GM12878 (cell line): ENCODE results near the gene LIX1L. TPM values are rescaled to one million over a fixed set of nuclear protein-coding genes. Genes with fewer than 3 reads are reported as not detected.

Experiments
- ATAC-seq: fragments of 200-7000 bp; cut with Tn5 transposase; 3 replicates; pipeline ENCODE4 v1.9.1; 2020; ENCODE audit warnings: mild to moderate bottlenecking, moderate library complexity
- BruUV-seq: library from RNA; stranded (reverse); fragments of 400-500 nt; replicated peaks from 2 replicates; lab custom pipeline; 2021; lab: Mats Ljungman, UMichigan
- CTCF ChIA-PET: fragments of 300-600 bp; sonication (Branson Sonifier 250); formaldehyde crosslinking; extraction: SDS; loops from one replicate; lab custom pipeline; 2021; ENCODE audit warnings: inconsistent platforms; lab: Yijun Ruan, JAX
- POLR2A ChIA-PET: fragments of 350-600 bp; formaldehyde crosslinking; extraction: SDS; loops from one replicate; lab custom pipeline; 2021; ENCODE audit warnings: inconsistent platforms; lab: Charles Lee
- RAD21 ChIA-PET: fragments of 300-600 bp; sonication (Branson Sonifier 250); formaldehyde crosslinking; loops from one replicate; lab custom pipeline; 2023; ENCODE audit warnings: antibody characterized with exemption; ENCODE audit not compliant: unreplicated experiment; lab: Charles Lee
- SMC1A ChIA-PET: fragments of 300-600 bp; sonication (Branson Sonifier 250); formaldehyde crosslinking; loops from one replicate; lab custom pipeline; 2023; ENCODE audit not compliant: unreplicated experiment, uncharacterized antibody; lab: Charles Lee
- DNase-seq: peaks from one replicate; pipeline ENCODE4 v3.0.0-alpha.2; 2011; ENCODE audit warnings: low read depth, low spot score
- FAIRE-seq: peaks from 3 replicates; lab custom pipeline; 2011; peaks lifted over from hg19 to GRCh38; lab: Jason Lieb, UNC
- H2AFZ ChIP-seq: 2 replicates; pipeline ENCODE4 v1.6.0; 2011; ENCODE audit warnings: low read depth, low read length, control low read depth; ENCODE audit not compliant: control insufficient read depth
- H3K27ac ChIP-seq: 2 replicates; pipeline ENCODE4 v1.5.1; 2011; ENCODE audit warnings: control low read depth; ENCODE audit not compliant: control insufficient read depth, insufficient read depth
- H3K27me3 ChIP-seq, 2 experiments: replicated peaks in 1 of 2; 2 replicates each; pipeline versions ENCODE4 v1.6.0 to v1.6.1; 2011; ENCODE audit warnings: low read length in 1 of 2; ENCODE audit not compliant: control insufficient read depth in 2 of 2, insufficient read depth in 2 of 2
- H3K36me3 ChIP-seq, 2 experiments: 2 replicates each; pipeline ENCODE4 v1.5.1; 2011; ENCODE audit warnings: low read length in 1 of 2; ENCODE audit not compliant: control insufficient read depth in 2 of 2, insufficient read depth in 2 of 2
- H3K4me1 ChIP-seq: 2 replicates; pipeline ENCODE4 v1.6.1; 2011; ENCODE audit warnings: mild to moderate bottlenecking, low read length, moderate library complexity, mixed read lengths; ENCODE audit not compliant: control insufficient read depth, insufficient read depth
- H3K4me2 ChIP-seq: 2 replicates; pipeline ENCODE4 v1.6.0; 2011; ENCODE audit warnings: control low read depth; ENCODE audit not compliant: control insufficient read depth, insufficient read depth
- H3K4me3 ChIP-seq: fragments of 200-600 bp; sonication (generic); 2 replicates; pipeline ENCODE4 v1.5.1; 2016
- H3K79me2 ChIP-seq: 2 replicates; pipeline ENCODE4 v1.6.0; 2011; ENCODE audit warnings: low read length; ENCODE audit not compliant: control insufficient read depth, insufficient read depth
- H3K9ac ChIP-seq: 2 replicates; pipeline ENCODE4 v1.8.0; 2011; ENCODE audit warnings: low read length, control low read depth, mixed read lengths; ENCODE audit not compliant: control insufficient read depth, insufficient read depth
- H3K9me3 ChIP-seq: replicated peaks from 3 replicates; pipeline ENCODE4 v1.5.1; 2011; ENCODE audit warnings: mild to moderate bottlenecking, low read length; ENCODE audit not compliant: control insufficient read depth, insufficient read depth
- H4K20me1 ChIP-seq: 2 replicates; pipeline ENCODE4 v1.6.0; 2011; ENCODE audit not compliant: control insufficient read depth, insufficient read depth
- BCLAF1 ChIP-seq: fragments of 450-650 bp; IDR thresholded peaks from 2 replicates; pipeline ENCODE4 v1.6.1; 2017; ENCODE audit warnings: antibody characterized with exemption, mild to moderate bottlenecking, moderate library complexity
- IKZF1 ChIP-seq: fragments of 450-650 bp; conservative IDR thresholded peaks from 2 replicates; pipeline ENCODE4 v1.6.1; 2017; ENCODE audit warnings: antibody characterized with exemption, mild to moderate bottlenecking
- IRF4 ChIP-seq: IDR thresholded peaks from 2 replicates; pipeline ENCODE4 v1.6.1; 2011; ENCODE audit warnings: low read depth, low read length
- NR2F1 ChIP-seq: fragments of 450-650 bp; conservative IDR thresholded peaks from 2 replicates; pipeline ENCODE4 v1.6.1; 2017; ENCODE audit warnings: mild to moderate bottlenecking
- SUZ12 ChIP-seq: fragments of 200-600 bp; sonication (generic); IDR thresholded peaks from one replicate; pipeline ENCODE4 v1.6.1; 2018; ENCODE audit warnings: antibody characterized with exemption, mild to moderate bottlenecking; ENCODE audit not compliant: unreplicated experiment
- ZBTB11 ChIP-seq: fragments of 450-650 bp; formaldehyde crosslinking; IDR thresholded peaks from 2 replicates; pipeline ENCODE4 v1.5.0; 2022; ENCODE audit warnings: mild to moderate bottlenecking, missing genetic modification characterization
- ZNF592 ChIP-seq: fragments of 450-650 bp; IDR thresholded peaks from 2 replicates; pipeline ENCODE4 v1.6.1; 2017; ENCODE audit warnings: mild to moderate bottlenecking, moderate library complexity
- WGBS: methylation state at CpG from one replicate; pipeline ENCODE4 v1.1.6; 2016; ENCODE audit warnings: low lambda C conversion rate; ENCODE audit not compliant: insufficient replicate concordance, insufficient coverage; ENCODE audit errors: missing lambda C conversion rate; 5-methylcytosine and 5-hydroxymethylcytosine counted together
- in situ Hi-C: fragments of 300-500 bp; cut with MboI; formaldehyde crosslinking; loops from 9 replicates; pipeline ENCODE4 v1.14.3; 2018; ENCODE audit warnings: mixed read lengths
- intact Hi-C: fragments of 100-400 bp; cut with micrococcal nuclease; formaldehyde crosslinking; loops from one replicate; pipeline ENCODE4 v1.14.2; 2022; ENCODE audit not compliant: unreplicated experiment
- polyA plus RNA-seq, 11 experiments: library from polyadenylated mRNA; depleted of rRNA in 4 of 11; unstranded in 6 of 11; stranded (reverse) in 5 of 11; fragments of >200 nt; fragmentation: Nextera tagmentation in 4 of 11; fragmentation: Illumina TruSeq in 1 of 11; extraction: Ambion mirVana in 4 of 11; extraction: Trizol in 1 of 11; gene quantifications; 1 replicate in 1 of 11; 2 replicates in 10 of 11; pipeline versions ENCODE4 v1.2.1 to v1.2.3, GENCODE V29; 2011 to 2016; ENCODE audit warnings: inconsistent platforms in 2 of 11, missing spikeins in 2 of 11, low read depth in 1 of 11
- total RNA-seq, 4 experiments: library from RNA; depleted of rRNA in 3 of 4; stranded (reverse); fragments of >200 nt in 3 of 4; fragmentation: Illumina TruSeq in 1 of 4; extraction: Trizol in 1 of 4; gene quantifications; 2 replicates each; pipeline versions ENCODE4 v1.2.1 to v1.2.3, GENCODE V29; 2013 to 2021

LIX1L gene
- total and polyA plus RNA-seq, 10 of the 15 experiments (the other 5 are each of a cell fraction or from before 2014, with no cell fraction given) = 5.5 to 48.2 (median 15.3) TPM

GRCh38 chr1:145901312-145902021 lies 56.4 kb downstream of the LIX1L start:
- Histone ChIP-seq H3K79me2 (no peaks in the 10 kb centered on the region), H3K27me3 (no peaks in the 10 kb centered on the region), H3K9me3 (no peaks in the 10 kb centered on the region), H3K4me3 (no peak overlapping the region), H3K9ac (no peak overlapping the region), H3K36me3 (no peaks in the 10 kb centered on the region), H4K20me1 (no peaks in the 10 kb centered on the region), H2AFZ (no peak overlapping the region), H3K4me2 (no peak overlapping the region), H3K27ac (no peak overlapping the region), H3K4me1 (no peaks in the 10 kb centered on the region)
- FAIRE-seq (no peak), DNase-seq (no peak), ATAC-seq (0 out of 3 replicates have a peak, but pooled peaks have one; percentile 21)
- intact Hi-C loops (no loop called here), in situ Hi-C loops (no loop called here)
- WGBS = 72% methylated on average over 12 of the region's 12 CpGs
- SMC1A ChIA-PET = no interaction called here
- CTCF ChIA-PET = no interaction called here
- RAD21 ChIA-PET = no interaction called here
- POLR2A ChIA-PET = no interaction called here
- no TSS peak for BruUV-seq
- no peak for TF ChIP-seq ZBTB11
- TF ChIP-seq IKZF1 = no peak
- no peak for TF ChIP-seq BCLAF1
- no peak for TF ChIP-seq ZNF592
- no peak for TF ChIP-seq SUZ12
- TF ChIP-seq NR2F1 = peak; percentile 20; the same call in 1 of the 2 replicates
- no peak for TF ChIP-seq IRF4
